ENCODE data around the gene RNU6-8.

Gene RNU6-8

DNA sequence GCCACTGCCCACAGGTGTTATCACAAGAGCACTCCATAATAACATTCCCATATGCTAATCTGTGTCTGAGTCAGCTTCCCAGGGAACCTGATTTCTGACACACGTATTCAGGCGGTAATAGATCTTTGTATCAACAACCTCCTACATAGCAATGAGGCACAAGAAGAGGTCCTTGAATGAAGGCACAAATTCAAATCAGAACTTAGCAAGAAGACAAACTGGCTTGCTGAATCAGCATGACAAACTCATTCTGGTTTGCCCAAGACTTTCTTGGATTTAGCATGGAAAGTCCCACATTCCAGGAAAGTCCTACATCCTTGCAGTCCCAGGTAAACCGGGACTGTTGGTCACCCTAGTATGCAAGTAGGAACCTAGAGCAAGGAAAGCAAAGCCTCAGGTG, 35.2 kb downstream of the RNU6-8 start:
- H3K4me3 ChIP-seq = no peak overlapping the region
- H3K27me3 ChIP-seq (ENCODE audit: low read depth) = no peaks in the 10 kb centered on the region
- H3K4me1 ChIP-seq = no peaks in the 10 kb centered on the region
- H3K9me3 ChIP-seq = no peaks in the 10 kb centered on the region
- no peak for DNase-seq (ENCODE audit: low spot score in 2 of 2)
- in situ Hi-C loops (cut with MboI; ENCODE audit: low sequenced_read_pairs) = no loop called here
- H3K36me3 ChIP-seq (replicated peaks) = no peaks in the 10 kb centered on the region

GRCh38 chr14:32166924-32167323, 36.1 kb downstream of the RNU6-8 start:
- no peaks in the 10 kb centered on the region for H3K9me3 ChIP-seq
- no peaks in the 10 kb centered on the region for H3K4me1 ChIP-seq
- in situ Hi-C loops (cut with MboI; ENCODE audit: low sequenced_read_pairs) = no loop called here
- H3K4me3 ChIP-seq = no peak overlapping the region
- no peaks in the 10 kb centered on the region for H3K27me3 ChIP-seq (ENCODE audit: low read depth)
- no peaks in the 10 kb centered on the region for H3K36me3 ChIP-seq (replicated peaks)
- no peak for DNase-seq (ENCODE audit: low spot score in 2 of 2)

DNA sequence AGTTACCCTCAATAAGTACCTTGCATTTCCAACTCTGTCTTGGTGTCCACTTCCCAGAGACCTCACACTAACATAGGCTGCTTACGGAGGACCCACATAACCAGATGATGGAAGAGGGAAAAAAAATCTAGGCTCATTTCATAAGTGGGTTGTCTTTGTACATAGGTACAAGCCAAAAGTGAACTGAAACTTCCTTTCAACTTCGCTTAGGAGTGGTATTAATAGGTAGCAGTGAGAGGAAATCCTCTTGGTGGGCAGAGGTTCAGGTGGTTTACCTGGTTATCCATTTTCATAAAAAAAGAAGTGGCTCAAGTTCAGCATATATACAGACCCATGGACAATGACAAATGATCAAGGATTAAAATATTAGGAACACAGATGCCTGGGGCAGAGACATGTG, 37.0 kb downstream of the RNU6-8 start:
- Histone ChIP-seq H3K4me1 (no peaks in the 10 kb centered on the region), H3K27me3 (ENCODE audit: low read depth) (no peaks in the 10 kb centered on the region), H3K4me3 (no peak overlapping the region), H3K9me3 (no peaks in the 10 kb centered on the region), H3K36me3 (replicated peaks) (no peaks in the 10 kb centered on the region)
- DNase-seq (ENCODE audit: low spot score in 2 of 2) = no peak
- in situ Hi-C loops (cut with MboI; ENCODE audit: low sequenced_read_pairs) = no loop called here
